ENCODE results near the gene TAF3.

The TAF3 gene

GRCh38 chr10:7942316-7942715, 124.0 kb downstream of the TAF3 start:
- no peak for DNase-seq

GRCh38 chr10:7942859-7943258, 124.6 kb downstream of the TAF3 start:
- DNase-seq: no peak

- no peak for DNase-seq
These were observed 125.8 kb downstream of the TAF3 start for GRCh38 chr10:7944215-7944480.

GRCh38 chr10:7944537-7944936, 126.2 kb downstream of the TAF3 start:
- no peak for DNase-seq

- no peak for DNase-seq
These were observed 126.7 kb downstream of the TAF3 start for GRCh38 chr10:7945034-7945433.

GRCh38 chr10:7945469-7946187, 127.3 kb downstream of the TAF3 start:
- no peak for DNase-seq

- no peak for DNase-seq
These were observed 130.2 kb downstream of the TAF3 start for GRCh38 chr10:7948371-7949000.

- DNase-seq: no peak
These were observed 132.9 kb downstream of the TAF3 start for GRCh38 chr10:7950981-7951847.

- DNase-seq: no peak
These were observed 134.0 kb downstream of the TAF3 start for GRCh38 chr10:7952266-7952665.

- no peak for DNase-seq
These were observed 135.1 kb downstream of the TAF3 start for GRCh38 chr10:7953447-7953846.

- DNase-seq: no peak
These were observed 137.1 kb downstream of the TAF3 start for GRCh38 chr10:7955446-7955845.

GRCh38 chr10:7956508-7956907, 138.2 kb downstream of the TAF3 start:
- peak; percentile 11 for DNase-seq

- no peak for DNase-seq
These were observed 139.3 kb downstream of the TAF3 start for GRCh38 chr10:7957591-7957990.

GRCh38 chr10:7958442-7958841, 140.1 kb downstream of the TAF3 start:
- no peak for DNase-seq

GRCh38 chr10:7960108-7960507, 141.8 kb downstream of the TAF3 start:
- DNase-seq: no peak

- no peak for DNase-seq
These were observed 144.3 kb downstream of the TAF3 start for GRCh38 chr10:7962592-7962991.

- no peak for DNase-seq
These were observed 147.2 kb downstream of the TAF3 start for GRCh38 chr10:7965457-7965856.

- no peak for DNase-seq
These were observed 148.7 kb downstream of the TAF3 start for GRCh38 chr10:7967035-7967434.

- no peak for DNase-seq
These were observed 150.3 kb downstream of the TAF3 start for GRCh38 chr10:7968510-7969112.

GRCh38 chr10:7969623-7970022, 151.3 kb downstream of the TAF3 start:
- no peak for DNase-seq

- DNase-seq: no peak
These were observed 153.6 kb downstream of the TAF3 start for GRCh38 chr10:7971949-7972348.

- no peak for DNase-seq
These were observed 154.1 kb downstream of the TAF3 start for GRCh38 chr10:7972367-7972766.

- DNase-seq: no peak
These were observed 161.9 kb downstream of the TAF3 start for GRCh38 chr10:7980196-7980595.

GRCh38 chr10:7982727-7983126, 164.4 kb downstream of the TAF3 start:
- DNase-seq: no peak
